Measurements from ENCODE around the gene LAMC3.
"Not testable (repeated sequence)": the region's sequence is repeated elsewhere in the genome, so short reads cannot be mapped to it uniquely, and the experiment has no call there.

Gene LAMC3

DNA sequence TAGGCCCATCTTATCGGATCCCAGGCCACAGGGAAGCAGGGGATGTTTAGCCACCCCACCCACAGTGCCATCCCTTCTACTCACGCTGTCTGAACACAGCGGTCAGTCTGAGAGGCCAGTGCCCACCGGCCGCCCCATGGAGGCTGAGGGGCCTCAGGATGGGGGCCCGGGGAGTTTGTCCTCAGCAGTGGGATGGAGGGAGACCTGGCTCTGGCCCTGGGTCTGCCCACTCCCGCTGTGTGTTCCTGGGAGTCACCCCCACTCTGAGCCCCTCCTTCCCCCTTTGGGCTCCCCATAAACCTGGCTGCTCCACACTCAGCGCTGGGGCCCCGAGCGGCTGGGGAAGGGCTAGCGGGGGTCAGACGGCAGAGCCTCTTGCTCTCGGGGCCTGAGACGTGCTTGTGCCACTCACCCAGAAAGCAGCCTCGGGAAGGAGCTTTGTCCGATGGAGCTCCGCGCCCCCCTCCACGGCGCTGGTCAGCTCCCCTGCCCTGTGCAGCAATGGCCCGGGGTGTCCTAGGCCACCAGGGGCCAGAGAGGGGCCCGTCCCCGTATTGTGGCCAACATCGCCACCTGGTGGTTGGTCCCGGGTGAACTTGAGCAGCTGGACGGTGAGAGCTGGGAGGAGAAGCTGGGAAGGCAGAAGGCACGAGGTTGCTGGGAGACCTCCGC, 10.9 kb upstream of the LAMC3 start:
- no peak overlapping the region for H3K4me3 ChIP-seq (ENCODE audit: low read depth, low read length)
- TF ChIP-seq MYC (IDR thresholded peaks at IDR 0.05; ENCODE audit: low read depth, low read length): no peak
- TF ChIP-seq, protein P1, sequence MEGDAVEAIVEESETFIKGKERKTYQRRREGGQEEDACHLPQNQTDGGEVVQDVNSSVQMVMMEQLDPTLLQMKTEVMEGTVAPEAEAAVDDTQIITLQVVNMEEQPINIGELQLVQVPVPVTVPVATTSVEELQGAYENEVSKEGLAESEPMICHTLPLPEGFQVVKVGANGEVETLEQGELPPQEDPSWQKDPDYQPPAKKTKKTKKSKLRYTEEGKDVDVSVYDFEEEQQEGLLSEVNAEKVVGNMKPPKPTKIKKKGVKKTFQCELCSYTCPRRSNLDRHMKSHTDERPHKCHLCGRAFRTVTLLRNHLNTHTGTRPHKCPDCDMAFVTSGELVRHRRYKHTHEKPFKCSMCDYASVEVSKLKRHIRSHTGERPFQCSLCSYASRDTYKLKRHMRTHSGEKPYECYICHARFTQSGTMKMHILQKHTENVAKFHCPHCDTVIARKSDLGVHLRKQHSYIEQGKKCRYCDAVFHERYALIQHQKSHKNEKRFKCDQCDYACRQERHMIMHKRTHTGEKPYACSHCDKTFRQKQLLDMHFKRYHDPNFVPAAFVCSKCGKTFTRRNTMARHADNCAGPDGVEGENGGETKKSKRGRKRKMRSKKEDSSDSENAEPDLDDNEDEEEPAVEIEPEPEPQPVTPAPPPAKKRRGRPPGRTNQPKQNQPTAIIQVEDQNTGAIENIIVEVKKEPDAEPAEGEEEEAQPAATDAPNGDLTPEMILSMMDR (IDR thresholded peaks at IDR 0.05; ENCODE audit: low read depth, low read length): peak; percentile 71
- TF ChIP-seq, protein P2, sequence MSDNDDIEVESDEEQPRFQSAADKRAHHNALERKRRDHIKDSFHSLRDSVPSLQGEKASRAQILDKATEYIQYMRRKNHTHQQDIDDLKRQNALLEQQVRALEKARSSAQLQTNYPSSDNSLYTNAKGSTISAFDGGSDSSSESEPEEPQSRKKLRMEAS (IDR thresholded peaks at IDR 0.05; ENCODE audit: low read depth, low read length): peak; percentile 47; the same call in 1 of the 2 replicates
- DNase-seq (ENCODE audit: low read depth): peak; percentile 78

DNA sequence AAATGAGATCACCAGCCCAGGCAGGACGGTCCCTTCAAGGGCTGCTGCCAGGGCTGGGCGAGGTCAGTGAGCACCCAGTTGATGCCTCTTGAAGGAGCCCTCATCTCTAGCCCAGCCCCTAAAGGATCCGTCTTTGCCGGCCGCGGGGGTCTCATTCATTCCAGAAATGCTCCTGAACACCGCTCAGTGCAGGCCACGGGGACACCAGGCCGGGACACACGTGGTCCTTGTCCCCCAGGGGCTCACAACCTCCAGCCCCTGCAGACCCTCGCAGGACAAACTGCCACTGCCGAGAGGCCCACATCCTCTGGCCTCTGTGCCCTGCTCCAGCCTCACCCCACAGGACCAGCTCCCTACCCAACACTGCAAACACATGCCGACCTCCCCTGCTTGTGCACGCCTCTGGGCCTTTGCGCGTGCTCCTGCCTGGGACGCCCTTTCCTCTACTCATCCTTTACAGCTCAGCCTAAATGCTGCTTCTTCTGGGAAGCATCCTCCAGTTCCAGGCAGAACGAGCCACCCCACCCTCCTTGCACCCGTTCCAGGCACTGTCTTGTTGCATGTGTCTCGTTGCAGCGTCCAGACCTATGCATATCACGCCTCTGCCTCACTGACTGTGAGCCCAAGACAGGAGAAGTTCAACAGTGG, 10.3 kb upstream of the LAMC3 start:
- no peak overlapping the region for H3K4me3 ChIP-seq (ENCODE audit: low read depth, low read length)
- DNase-seq (ENCODE audit: low read depth): no peak
- TF ChIP-seq, protein P2 (IDR thresholded peaks at IDR 0.05; ENCODE audit: low read depth, low read length): no peak
- TF ChIP-seq, protein P1 (IDR thresholded peaks at IDR 0.05; ENCODE audit: low read depth, low read length): no peak
- no peak for TF ChIP-seq MYC (IDR thresholded peaks at IDR 0.05; ENCODE audit: low read depth, low read length)
- TF ChIP-seq POLR2A (IDR thresholded peaks at IDR 0.05; ENCODE audit: extremely low read depth, insufficient read length): no peak

DNA sequence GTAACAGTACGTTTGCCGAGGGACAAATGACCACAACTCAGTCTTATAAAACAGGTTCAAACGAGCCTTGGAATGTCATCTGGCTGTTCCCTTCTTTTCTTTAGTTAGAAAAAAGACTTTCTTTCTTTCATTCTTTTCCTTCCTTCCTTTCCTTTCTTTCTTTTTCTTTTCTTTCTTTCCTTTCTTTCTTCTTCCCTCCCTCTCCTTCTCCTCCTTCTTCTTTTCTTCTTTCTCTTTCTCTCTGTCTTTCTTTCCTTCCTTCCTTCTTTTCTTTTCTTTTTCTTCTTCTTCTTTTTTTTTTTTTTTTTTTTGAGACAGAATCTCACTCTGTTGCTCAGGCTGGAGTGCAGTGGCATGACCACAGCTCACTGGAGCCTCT, 9.7 kb upstream of the LAMC3 start:
- TF ChIP-seq MYC (IDR thresholded peaks at IDR 0.05; ENCODE audit: low read depth, low read length): no peak
- TF ChIP-seq, protein P1 (IDR thresholded peaks at IDR 0.05; ENCODE audit: low read depth, low read length): no peak
- no peak for TF ChIP-seq POLR2A (IDR thresholded peaks at IDR 0.05; ENCODE audit: extremely low read depth, insufficient read length)
- TF ChIP-seq, protein P2 (IDR thresholded peaks at IDR 0.05; ENCODE audit: low read depth, low read length): no peak
- DNase-seq (ENCODE audit: low read depth): no peak
- H3K4me3 ChIP-seq (ENCODE audit: low read depth, low read length): no peak overlapping the region

DNA sequence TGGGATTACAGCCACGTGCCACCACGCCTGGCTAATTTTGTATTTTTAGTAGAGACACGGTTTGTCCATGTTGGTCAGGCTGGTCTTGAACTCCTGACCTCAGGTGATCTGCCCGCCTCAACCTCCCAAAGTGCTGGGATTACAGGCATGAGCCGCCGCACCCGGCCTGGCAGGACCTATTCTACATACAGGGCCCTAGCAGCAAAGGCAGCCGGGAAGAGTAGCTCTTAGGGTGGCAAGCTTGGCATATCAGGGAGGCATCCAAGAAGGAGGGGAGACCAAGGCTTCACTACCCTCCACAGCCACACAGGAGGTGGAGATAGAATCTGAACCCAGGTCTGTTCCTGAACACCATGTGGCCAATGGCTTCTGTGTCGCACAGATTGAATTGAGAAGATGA, 8.4 kb upstream of the LAMC3 start:
- DNase-seq (ENCODE audit: low read depth); H3K4me3 ChIP-seq (ENCODE audit: low read depth, low read length): not testable (repeated sequence)

DNA sequence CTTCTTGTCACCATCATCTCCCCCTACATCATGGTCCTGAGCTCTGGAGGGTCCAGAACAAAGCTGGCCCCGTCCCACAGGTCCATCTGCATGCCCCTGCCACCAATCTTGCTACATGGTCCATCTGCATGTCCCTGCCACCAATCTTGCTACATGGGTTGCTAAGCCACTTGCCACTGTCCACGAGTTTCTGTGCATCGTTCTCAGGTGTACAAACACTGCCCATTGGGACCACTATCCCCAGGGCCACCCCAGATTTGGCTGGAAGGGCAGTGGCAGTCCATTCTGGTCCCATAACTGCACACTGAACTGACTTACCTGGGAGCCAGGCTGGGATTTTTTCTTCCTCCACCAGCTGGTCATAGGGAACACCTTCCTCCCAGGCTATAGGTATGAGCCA, 8.0 kb upstream of the LAMC3 start:
- TF ChIP-seq, protein P1 (IDR thresholded peaks at IDR 0.05; ENCODE audit: low read depth, low read length): no peak
- TF ChIP-seq MYC (IDR thresholded peaks at IDR 0.05; ENCODE audit: low read depth, low read length) (no peak), POLR2A (IDR thresholded peaks at IDR 0.05; ENCODE audit: extremely low read depth, insufficient read length) (no peak)
- TF ChIP-seq, protein P2 (IDR thresholded peaks at IDR 0.05; ENCODE audit: low read depth, low read length): no peak
- no peak for DNase-seq (ENCODE audit: low read depth)

DNA sequence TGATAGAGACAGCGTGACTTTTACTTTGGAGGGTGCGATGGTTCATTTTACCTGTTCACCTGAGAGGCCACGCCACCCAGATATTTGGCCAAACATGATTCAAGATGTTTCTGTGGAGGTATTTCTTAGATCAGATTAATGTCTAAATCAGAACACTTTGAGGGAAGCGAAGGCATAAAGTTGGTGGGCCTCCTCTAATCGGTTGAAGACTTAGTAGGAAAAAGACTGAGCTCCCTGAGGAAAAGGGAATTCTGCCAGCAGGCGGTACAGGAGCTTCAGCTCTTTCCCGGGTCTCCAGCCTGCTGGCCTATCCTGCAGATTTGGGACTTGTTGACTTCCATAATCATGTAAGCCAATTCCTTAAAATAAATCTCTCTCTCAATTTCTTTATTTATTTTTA, 7.0 kb upstream of the LAMC3 start:
- TF ChIP-seq POLR2A (IDR thresholded peaks at IDR 0.05; ENCODE audit: extremely low read depth, insufficient read length): no peak
- no peak for TF ChIP-seq MYC (IDR thresholded peaks at IDR 0.05; ENCODE audit: low read depth, low read length)
- no peak for DNase-seq (ENCODE audit: low read depth)
- H3K4me3 ChIP-seq (ENCODE audit: low read depth, low read length): no peak overlapping the region

More for the DNA sequence above, 8.0 kb upstream of the LAMC3 start:
- H3K4me3 ChIP-seq (ENCODE audit: low read depth, low read length): no peak overlapping the region

DNA sequence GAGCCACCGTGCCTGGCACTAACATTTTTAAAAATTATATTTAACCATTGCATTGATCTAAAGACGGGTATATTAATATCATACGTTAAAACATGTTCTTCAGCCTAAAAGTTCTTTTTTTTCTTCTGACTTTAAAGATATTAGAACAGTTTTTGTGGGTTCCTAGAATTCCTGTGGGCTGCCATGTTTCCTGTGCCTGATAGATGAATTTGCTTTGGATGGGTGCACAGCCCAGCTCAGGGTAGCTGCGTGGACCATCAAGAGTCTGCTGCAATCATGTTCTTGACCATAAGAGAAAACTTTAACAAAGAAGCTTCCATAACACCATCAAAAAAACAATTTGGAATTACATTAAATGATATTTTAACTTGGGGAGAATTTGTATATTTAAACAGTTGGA, 2.4 kb upstream of the LAMC3 start:
- DNase-seq (ENCODE audit: low read depth): no peak
- H3K4me3 ChIP-seq (ENCODE audit: low read depth, low read length): no peak overlapping the region
- TF ChIP-seq POLR2A (IDR thresholded peaks at IDR 0.05; ENCODE audit: extremely low read depth, insufficient read length) (no peak), MYC (IDR thresholded peaks at IDR 0.05; ENCODE audit: low read depth, low read length) (no peak)
- TF ChIP-seq, protein P2 (IDR thresholded peaks at IDR 0.05; ENCODE audit: low read depth, low read length): no peak
- TF ChIP-seq, protein P1 (IDR thresholded peaks at IDR 0.05; ENCODE audit: low read depth, low read length): no peak
